MM.1S (cell line): ENCODE results near the gene DNAH6.

Experiments
- CTCF ChIP-seq: fragments of 300-600 bp; sonication (generic); IDR thresholded peaks from 2 replicates; pipeline ENCODE4 v1.5.1; 2016; ENCODE audit warnings: antibody characterized with exemption, low read length, mixed read lengths
- EZH2 ChIP-seq: fragments of 300-600 bp; sonication (generic); optimal IDR thresholded peaks from 2 replicates; pipeline ENCODE3; 2017; ENCODE audit warnings: low read depth, mild to moderate bottlenecking, antibody characterized with exemption, low read length, mixed read lengths
- EZH2phosphoT487 ChIP-seq: fragments of 300-600 bp; sonication (generic); IDR thresholded peaks from 2 replicates; pipeline ENCODE4 v1.6.1; 2018; ENCODE audit warnings: antibody characterized with exemption, low read length

GRCh38 chr2:84649058-84649457 lies 132.8 kb downstream of the DNAH6 start:
- no peak for TF ChIP-seq CTCF
- TF ChIP-seq EZH2phosphoT487: no peak
- TF ChIP-seq EZH2: no peak
